IMR-90 (cell line): ENCODE measurements around the gene BTD. TPM values are rescaled to one million over a fixed set of nuclear protein-coding genes. Genes with fewer than 3 reads are reported as not detected.

Experiments
- ATAC-seq: fragments of 200-7000 bp; cut with Tn5 transposase; 2 replicates; pipeline ENCODE4 v1.9.1; 2020; ENCODE audit warnings: low read depth, mild to moderate bottlenecking, moderate library complexity
- BruUV-seq: library from RNA; stranded (reverse); fragments of 400-500 nt; replicated peaks from 2 replicates; lab custom pipeline; 2021; lab: Mats Ljungman, UMichigan
- CTCF ChIA-PET: fragments of 300-600 bp; formaldehyde crosslinking; extraction: SDS; loops from one replicate; lab custom pipeline; 2021; ENCODE audit warnings: antibody characterized with exemption; lab: Yijun Ruan, JAX
- POLR2A ChIA-PET: fragments of 300-600 bp; sonication (Branson Sonifier 250); formaldehyde crosslinking; loops from one replicate; lab custom pipeline; 2022; ENCODE audit warnings: antibody characterized with exemption; ENCODE audit not compliant: unreplicated experiment; lab: Charles Lee
- DNase-seq: peaks from one replicate; pipeline ENCODE4 v3.0.0; 2013
- H2AFZ ChIP-seq: replicated peaks from 2 replicates; pipeline ENCODE3; 2013; ENCODE audit warnings: low read length, mild to moderate bottlenecking; ENCODE audit not compliant: poor library complexity
- H2AK5ac ChIP-seq: 2 replicates; pipeline ENCODE4 v1.6.1; 2013; ENCODE audit warnings: low read depth, low read length, inconsistent platforms
- H2AK9ac ChIP-seq: replicated peaks from 2 replicates; pipeline ENCODE3; 2013; ENCODE audit warnings: mild to moderate bottlenecking, low read depth, low read length, moderate library complexity; ENCODE audit not compliant: poor library complexity
- H2BK120ac ChIP-seq: 2 replicates; pipeline ENCODE4 v1.6.1; 2013; ENCODE audit warnings: low read depth, low read length, inconsistent platforms
- H2BK15ac ChIP-seq: 3 replicates; pipeline ENCODE4 v1.6.1; 2013; ENCODE audit warnings: low read depth, low read length, inconsistent platforms
- H2BK20ac ChIP-seq: 2 replicates; pipeline ENCODE4 v1.6.1; 2013; ENCODE audit warnings: low read depth, mild to moderate bottlenecking, inconsistent platforms, low read length, moderate library complexity
- H2BK5ac ChIP-seq: 2 replicates; pipeline ENCODE4 v1.6.1; 2013; ENCODE audit warnings: mild to moderate bottlenecking, low read depth, low read length, inconsistent platforms; ENCODE audit not compliant: poor library complexity, severe bottlenecking
- H3K14ac ChIP-seq: replicated peaks from 2 replicates; pipeline ENCODE4 v1.6.1; 2013; ENCODE audit warnings: low read depth, low read length, inconsistent platforms
- H3K18ac ChIP-seq: 2 replicates; pipeline ENCODE4 v1.6.1; 2013; ENCODE audit warnings: low read depth, low read length, control low read depth
- H3K23ac ChIP-seq: 2 replicates; pipeline ENCODE4 v1.6.1; 2013; ENCODE audit warnings: low read depth, low read length, inconsistent platforms
- H3K27ac ChIP-seq: 2 replicates; pipeline ENCODE4 v1.5.1; 2013; ENCODE audit warnings: mild to moderate bottlenecking, control low read depth, low read length; ENCODE audit not compliant: insufficient read depth
- H3K27me3 ChIP-seq: 2 replicates; pipeline ENCODE4 v1.6.1; 2013; ENCODE audit warnings: low read length; ENCODE audit not compliant: control insufficient read depth, insufficient read depth
- H3K36me3 ChIP-seq: 2 replicates; pipeline ENCODE4 v1.6.1; 2013; ENCODE audit warnings: low read length, mixed read lengths; ENCODE audit not compliant: control insufficient read depth, insufficient read depth
- H3K4ac ChIP-seq: 2 replicates; pipeline ENCODE4 v1.6.1; 2013; ENCODE audit warnings: low read depth, low read length, inconsistent platforms
- H3K4me1 ChIP-seq: 2 replicates; pipeline ENCODE4 v1.6.1; 2013; ENCODE audit warnings: low read length, mixed read lengths; ENCODE audit not compliant: control insufficient read depth, insufficient read depth
- H3K4me2 ChIP-seq: 2 replicates; pipeline ENCODE4 v1.6.1; 2013; ENCODE audit warnings: low read depth, mild to moderate bottlenecking, control low read depth, low read length, moderate library complexity
- H3K4me3 ChIP-seq: 2 replicates; pipeline ENCODE4 v1.5.1; 2013; ENCODE audit warnings: low read depth, mild to moderate bottlenecking, control low read depth, low read length, moderate library complexity; ENCODE audit not compliant: insufficient read depth
- H3K56ac ChIP-seq: 2 replicates; pipeline ENCODE4 v1.6.1; 2013; ENCODE audit warnings: low read length, inconsistent platforms; ENCODE audit not compliant: insufficient read depth; ENCODE audit errors: extremely low read depth
- H3K79me1 ChIP-seq, 2 experiments: 2 replicates each; pipeline ENCODE4 v1.6.1; 2013; ENCODE audit warnings: low read length in 2 of 2, inconsistent platforms in 1 of 2, low read depth in 1 of 2
- H3K9ac ChIP-seq: 2 replicates; pipeline ENCODE4 v1.6.1; 2013; ENCODE audit warnings: low read depth, low read length, control low read depth
- H3K9me1 ChIP-seq: 2 replicates; pipeline ENCODE4 v1.6.1; 2013; ENCODE audit warnings: low read length, inconsistent platforms; ENCODE audit not compliant: insufficient read depth
- H3K9me3 ChIP-seq: 2 replicates; pipeline ENCODE4 v1.6.1; 2013; ENCODE audit warnings: low read length; ENCODE audit not compliant: control insufficient read depth, insufficient read depth
- H4K20me1 ChIP-seq: 2 replicates; pipeline ENCODE4 v1.6.1; 2013; ENCODE audit warnings: low read length, inconsistent platforms; ENCODE audit not compliant: insufficient read depth
- H4K5ac ChIP-seq: 2 replicates; pipeline ENCODE4 v1.6.1; 2013; ENCODE audit warnings: mild to moderate bottlenecking, low read depth, low read length, control low read depth
- H4K8ac ChIP-seq, 2 experiments: 2 replicates each; pipeline ENCODE4 v1.6.1; 2013; ENCODE audit warnings: low read depth in 2 of 2, low read length in 2 of 2, control low read depth in 1 of 2, inconsistent platforms in 1 of 2
- H4K91ac ChIP-seq: 2 replicates; pipeline ENCODE4 v1.6.1; 2013; ENCODE audit warnings: low read depth, low read length, inconsistent platforms; ENCODE audit not compliant: insufficient read depth
- BHLHE40 ChIP-seq: fragments of 150-350 bp; IDR thresholded peaks from 2 replicates; pipeline ENCODE4 v1.6.1; 2016; ENCODE audit warnings: mild to moderate bottlenecking, low read depth, low read length
- MAZ ChIP-seq: IDR thresholded peaks from 2 replicates; pipeline ENCODE4 v1.6.1; 2012; ENCODE audit warnings: low read depth, mild to moderate bottlenecking, low read length, improper control_type of control experiment, moderate library complexity, borderline replicate concordance
- MXI1 ChIP-seq: IDR thresholded peaks from 2 replicates; pipeline ENCODE4 v1.6.1; 2012; ENCODE audit warnings: low read depth, mild to moderate bottlenecking, low read length, moderate library complexity, borderline replicate concordance
- SMC3 ChIP-seq: fragments of 150-350 bp; IDR thresholded peaks from 2 replicates; pipeline ENCODE4 v1.6.1; 2016; ENCODE audit warnings: low read depth, mild to moderate bottlenecking, antibody characterized with exemption, low read length, moderate library complexity
- WGBS, 2 experiments: methylation state at CpG; one replicate each; pipeline versions ENCODE4 v1.1.5 to v1.1.7; 2013; ENCODE audit warnings: missing lambda C conversion rate in 2 of 2; ENCODE audit not compliant: insufficient read length in 1 of 2; ENCODE audit errors: extremely low coverage in 2 of 2; 5-methylcytosine and 5-hydroxymethylcytosine counted together
- dilution Hi-C: fragments of 300-500 bp; cut with HindIII; formaldehyde crosslinking; loops from one replicate; pipeline ENCODE4 v1.14.3; 2018; ENCODE audit warnings: low sequenced_read_pairs; ENCODE audit not compliant: unreplicated experiment
- in situ Hi-C: fragments of 300-500 bp; cut with MboI; formaldehyde crosslinking; loops from 3 replicates; pipeline ENCODE4 v1.14.3; 2019; ENCODE audit warnings: low sequenced_read_pairs, inconsistent platforms, mixed read lengths
- intact Hi-C: fragments of 100-400 bp; cut with micrococcal nuclease; formaldehyde crosslinking; loops from 2 replicates; pipeline ENCODE4 v1.10.0; 2022
- polyA plus RNA-seq, 3 experiments: library from polyadenylated mRNA; depleted of rRNA; stranded (reverse); fragments of >200 nt; gene quantifications; 2 replicates each; pipeline ENCODE4 v1.2.3, GENCODE V29; 2012; ENCODE audit warnings: low replicate concordance in 1 of 3
- total RNA-seq: library from RNA; depleted of rRNA; stranded (reverse); fragments of >200 nt; gene quantifications from 2 replicates; pipeline ENCODE4 v1.2.3, GENCODE V29; 2012

Gene BTD
- total and polyA plus RNA-seq, 2 of the 4 experiments (the other 2 are of a cell fraction), result 14.8 to 21.1 TPM

- ATAC-seq (no peak), DNase-seq (no peak)
- no peak overlapping the region for H3K23ac ChIP-seq
- no peak overlapping the region for H4K91ac ChIP-seq
- no peak overlapping the region for H2BK5ac ChIP-seq
- H3K14ac ChIP-seq, result no peak overlapping the region
- dilution Hi-C loops (no loop called here), intact Hi-C loops (no loop called here), in situ Hi-C loops (no loop called here)
- H2BK120ac ChIP-seq, result no peak overlapping the region
- no peaks in the 10 kb centered on the region for H4K20me1 ChIP-seq
- no peak overlapping the region for H2BK15ac ChIP-seq
- no peak overlapping the region for H3K4me3 ChIP-seq
- TF ChIP-seq SMC3 (no peak), MAZ (no peak), BHLHE40 (no peak), MXI1 (no peak)
- ChIA-PET POLR2A (no interaction called here), CTCF (no interaction called here)
- H3K4ac ChIP-seq, result no peak overlapping the region
- H2AK9ac ChIP-seq, result no peak overlapping the region
- no peak overlapping the region for H3K18ac ChIP-seq
- H3K56ac ChIP-seq, result no peak overlapping the region
- H3K36me3 ChIP-seq, result peaks cover 20% of the 10 kb centered on the region
- H2BK20ac ChIP-seq, result no peak overlapping the region
- no peaks in the 10 kb centered on the region for H3K27me3 ChIP-seq
- no peak overlapping the region for H3K9ac ChIP-seq
- H4K5ac ChIP-seq, result no peak overlapping the region
- H3K27ac ChIP-seq, result no peak overlapping the region
- no peak overlapping the region for H2AFZ ChIP-seq
- no peak overlapping the region for H3K4me2 ChIP-seq
- H3K9me1 ChIP-seq, result peaks cover 10% of the 10 kb centered on the region
- H3K4me1 ChIP-seq, result no peaks in the 10 kb centered on the region
- no peak overlapping the region for H2AK5ac ChIP-seq
- no peaks in the 10 kb centered on the region for H3K9me3 ChIP-seq
- H4K8ac ChIP-seq, result no peak overlapping the region
- H3K79me1 ChIP-seq, result no peaks in the 10 kb centered on the region; a peak in 3 of 4 replicates
- no TSS peak for BruUV-seq
- no CpG with 5 or more reads among the region's 5 CpGs for WGBS, 2 experiments
Observed at GRCh38 chr3:15575446-15575845, 26.1 kb upstream of the BTD start.
